Neural progenitor cell (in vitro differentiated cells): ENCODE data around the gene LYZL4. TPM values are rescaled to one million over a fixed set of nuclear protein-coding genes. Genes with fewer than 3 reads are reported as not detected.

Experiments used
- DNase-seq: peaks from one replicate; pipeline ENCODE4 v3.0.0-alpha.2; 2016; ENCODE audit warnings: low spot score
- H2AFZ ChIP-seq: fragments of 200-600 bp; sonication (generic); replicated peaks from 2 replicates; pipeline ENCODE4 v1.6.1; 2016; ENCODE audit warnings: antibody characterized with exemption
- H3F3A ChIP-seq: fragments of 200-600 bp; sonication (generic); 2 replicates; pipeline ENCODE4 v1.6.1; 2016; ENCODE audit warnings: antibody characterized with exemption, low read depth
- H3K27ac ChIP-seq: fragments of 200-600 bp; sonication (generic); 2 replicates; pipeline ENCODE4 v1.5.1; 2016; ENCODE audit warnings: mild to moderate bottlenecking
- H3K27me3 ChIP-seq: fragments of 200-600 bp; sonication (generic); 2 replicates; pipeline ENCODE4 v1.6.1; 2016; ENCODE audit warnings: mild to moderate bottlenecking, moderate library complexity
- H3K36me3 ChIP-seq: fragments of 200-600 bp; sonication (generic); 2 replicates; pipeline ENCODE4 v1.5.1; 2016
- H3K4me1 ChIP-seq: fragments of 200-600 bp; sonication (generic); 2 replicates; pipeline ENCODE4 v1.6.1; 2016; ENCODE audit warnings: mixed run types
- H3K4me2 ChIP-seq: fragments of 200-600 bp; sonication (generic); 2 replicates; pipeline ENCODE4 v1.6.1; 2016
- H3K4me3 ChIP-seq: fragments of 200-600 bp; sonication (generic); 2 replicates; pipeline ENCODE4 v1.5.1; 2016
- H3K79me2 ChIP-seq: fragments of 200-600 bp; sonication (generic); 2 replicates; pipeline ENCODE4 v1.6.1; 2016; ENCODE audit warnings: low read depth
- H3K9ac ChIP-seq: fragments of 200-600 bp; sonication (generic); 2 replicates; pipeline ENCODE4 v1.6.1; 2016
- H3K9me3 ChIP-seq: fragments of 200-600 bp; sonication (generic); 2 replicates; pipeline ENCODE4 v1.5.1; 2016; ENCODE audit warnings: low read depth
- H4K20me1 ChIP-seq: fragments of 200-600 bp; sonication (generic); 2 replicates; pipeline ENCODE4 v1.6.1; 2016; ENCODE audit warnings: low read depth
- H3K27ac Mint-ChIP-seq: 3 replicates; pipeline ENCODE4 v1.8.0; 2021; ENCODE audit warnings: mixed read lengths
- H3K27me3 Mint-ChIP-seq: 2 replicates; pipeline ENCODE4 v1.8.0; 2022; ENCODE audit warnings: low read depth, mild to moderate bottlenecking, inconsistent platforms, moderate library complexity, mixed read lengths; ENCODE audit not compliant: insufficient read depth
- H3K36me3 Mint-ChIP-seq: 3 replicates; pipeline ENCODE4 v1.8.0; 2021; ENCODE audit warnings: mixed read lengths
- H3K4me1 Mint-ChIP-seq: 3 replicates; pipeline ENCODE4 v1.8.0; 2021; ENCODE audit warnings: mixed read lengths
- H3K4me3 Mint-ChIP-seq: 3 replicates; pipeline ENCODE4 v1.8.0; 2021; ENCODE audit warnings: mild to moderate bottlenecking, moderate library complexity, mixed read lengths
- H3K9me3 Mint-ChIP-seq: 3 replicates; pipeline ENCODE4 v1.8.0; 2020; ENCODE audit warnings: mixed read lengths
- CTCF ChIP-seq: fragments of 200-600 bp; sonication (generic); IDR thresholded peaks from 2 replicates; pipeline ENCODE4 v1.5.1; 2017; ENCODE audit warnings: antibody characterized with exemption, mild to moderate bottlenecking
- EZH2 ChIP-seq: fragments of 200-600 bp; sonication (generic); IDR thresholded peaks from 2 replicates; pipeline ENCODE4 v1.6.1; 2017; ENCODE audit warnings: antibody characterized with exemption, mild to moderate bottlenecking, moderate library complexity
- EZH2phosphoT487 ChIP-seq: fragments of 200-600 bp; sonication (generic); IDR thresholded peaks from 2 replicates; pipeline ENCODE4 v1.6.1; 2017; ENCODE audit warnings: antibody characterized with exemption
- total RNA-seq: library from RNA; depleted of rRNA; stranded (reverse); fragments of >200 nt; gene quantifications from 2 replicates; pipeline ENCODE4 v1.2.3, GENCODE V29; 2015; ENCODE audit warnings: low replicate concordance

Gene LYZL4, protein sequence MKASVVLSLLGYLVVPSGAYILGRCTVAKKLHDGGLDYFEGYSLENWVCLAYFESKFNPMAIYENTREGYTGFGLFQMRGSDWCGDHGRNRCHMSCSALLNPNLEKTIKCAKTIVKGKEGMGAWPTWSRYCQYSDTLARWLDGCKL
- total RNA-seq, result not detected in 2 replicates

GRCh38 chr3:42410370-42411131 lies at the start of gene LYZL4:
Gene LYZL4 (minus strand): TSS chr3:42410610. CDS start chr3:42407251, 3,359 bp downstream.
- no peak for DNase-seq
- Histone ChIP-seq H3K9ac (no peak within 1 kb of the TSS), H3K4me2 (no peak within 1 kb of the TSS), H3K4me1 (no peaks in the 10 kb centered on the region), H3K9me3 (no peaks in the 10 kb centered on the region), H3K79me2 (no peaks in the 10 kb centered on the region), H3K36me3 (no peaks in the 10 kb centered on the region), H3K4me3 (no peak within 1 kb of the TSS), H3K27me3 (no peaks in the 10 kb centered on the region), H3F3A (no peaks in the 10 kb centered on the region), H3K27ac (no peak within 1 kb of the TSS), H2AFZ (peak within 1 kb of the TSS; percentile 52), H4K20me1 (no peaks in the 10 kb centered on the region)
- TF ChIP-seq CTCF (no peak), EZH2 (no peak), EZH2phosphoT487 (no peak)
- H3K27me3 Mint-ChIP-seq, result peaks cover 2% of the 10 kb centered on the region
- H3K4me3 Mint-ChIP-seq, result no peak within 1 kb of the TSS
- H3K9me3 Mint-ChIP-seq, result no peaks in the 10 kb centered on the region
- no peaks in the 10 kb centered on the region for H3K36me3 Mint-ChIP-seq
- H3K4me1 Mint-ChIP-seq, result no peaks in the 10 kb centered on the region
- no peak within 1 kb of the TSS for H3K27ac Mint-ChIP-seq

DNA sequence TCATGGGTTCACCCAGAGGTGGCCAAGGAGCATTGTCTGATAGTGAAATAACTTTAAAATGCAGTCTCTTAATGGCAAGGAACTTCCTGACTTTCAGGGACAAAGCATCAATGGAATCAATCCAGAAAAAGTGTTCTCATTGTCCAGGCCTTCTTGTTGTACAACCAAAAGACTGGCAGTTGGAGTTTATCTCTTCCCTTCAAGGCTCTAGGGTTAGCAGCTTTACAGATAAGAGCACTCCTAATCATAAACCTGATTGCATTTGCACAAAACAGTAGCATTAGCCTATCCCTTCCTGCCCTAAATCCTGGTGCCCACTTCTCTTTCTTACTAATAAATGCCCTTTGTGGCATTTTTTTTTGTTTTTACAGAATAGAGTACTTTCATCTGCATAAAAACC lies 48.7 kb upstream of the LYZL4 start:
- H3K36me3 Mint-ChIP-seq, result no peaks in the 10 kb centered on the region
- no peak overlapping the region for H3K4me3 Mint-ChIP-seq
- no peak for TF ChIP-seq EZH2
- TF ChIP-seq CTCF, result no peak
- no peak for TF ChIP-seq EZH2phosphoT487
- H3K9me3 ChIP-seq, result no peaks in the 10 kb centered on the region
- no peak overlapping the region for H3K4me3 ChIP-seq
- no peak overlapping the region for H3K9ac ChIP-seq
- H3F3A ChIP-seq, result no peaks in the 10 kb centered on the region
- H3K27me3 Mint-ChIP-seq, result peaks cover 2% of the 10 kb centered on the region
- H3K27ac Mint-ChIP-seq, result no peak overlapping the region
- no peaks in the 10 kb centered on the region for H3K4me1 ChIP-seq
- DNase-seq, result no peak
- H2AFZ ChIP-seq, result no peak overlapping the region
- H3K9me3 Mint-ChIP-seq, result no peaks in the 10 kb centered on the region
- H3K4me2 ChIP-seq, result no peak overlapping the region
- no peaks in the 10 kb centered on the region for H3K27me3 ChIP-seq
- H3K4me1 Mint-ChIP-seq, result no peaks in the 10 kb centered on the region
- H3K36me3 ChIP-seq, result no peaks in the 10 kb centered on the region
- H3K79me2 ChIP-seq, result no peaks in the 10 kb centered on the region
- no peaks in the 10 kb centered on the region for H4K20me1 ChIP-seq
- no peak overlapping the region for H3K27ac ChIP-seq

- Histone ChIP-seq H4K20me1 (no peaks in the 10 kb centered on the region), H3K27me3 (no peaks in the 10 kb centered on the region), H2AFZ (peak overlapping the region; percentile 8), H3K27ac (no peak overlapping the region), H3K4me2 (no peak overlapping the region), H3K9ac (no peak overlapping the region), H3F3A (no peaks in the 10 kb centered on the region), H3K9me3 (no peaks in the 10 kb centered on the region), H3K36me3 (no peaks in the 10 kb centered on the region), H3K4me1 (no peaks in the 10 kb centered on the region), H3K4me3 (no peak overlapping the region), H3K79me2 (no peaks in the 10 kb centered on the region)
- Mint-ChIP-seq H3K36me3 (peaks cover 2% of the 10 kb centered on the region), H3K4me3 (no peak overlapping the region), H3K9me3 (no peaks in the 10 kb centered on the region), H3K27ac (no peak overlapping the region), H3K4me1 (no peaks in the 10 kb centered on the region), H3K27me3 (peaks cover 4% of the 10 kb centered on the region)
- DNase-seq, result no peak
- TF ChIP-seq EZH2phosphoT487 (no peak), EZH2 (no peak), CTCF (no peak)
Observed at GRCh38 chr3:42456211-42456610, 45.8 kb upstream of the LYZL4 start.
